Activated naive CD8-positive, alpha-beta T cell treated with anti-CD3 and anti-CD28 coated beads for 36 hours (primary cell): Measurements from ENCODE around the gene P2RX7. TPM values are rescaled to one million over a fixed set of nuclear protein-coding genes. Genes with fewer than 3 reads are reported as not detected.

ENCODE experiments used
- DNase-seq: peaks from one replicate; pipeline ENCODE4 v3.0.0; 2021
- H3K27ac Mint-ChIP-seq: one replicate; pipeline ENCODE4 v1.8.0; 2022; ENCODE audit warnings: mild to moderate bottlenecking, moderate library complexity, mixed read lengths
- H3K27me3 Mint-ChIP-seq: one replicate; pipeline ENCODE4 v1.8.0; 2022; ENCODE audit warnings: mild to moderate bottlenecking, mixed read lengths
- H3K36me3 Mint-ChIP-seq: one replicate; pipeline ENCODE4 v1.8.0; 2021; ENCODE audit warnings: mild to moderate bottlenecking, mixed read lengths
- H3K4me1 Mint-ChIP-seq: one replicate; pipeline ENCODE4 v1.8.0; 2021; ENCODE audit warnings: mixed read lengths
- H3K4me3 Mint-ChIP-seq: one replicate; pipeline ENCODE4 v1.8.0; 2022; ENCODE audit warnings: mild to moderate bottlenecking, moderate library complexity, mixed read lengths
- H3K9me3 Mint-ChIP-seq: one replicate; pipeline ENCODE4 v1.8.0; 2022; ENCODE audit warnings: mixed read lengths
- total RNA-seq, 2 experiments: library from RNA; stranded (reverse); gene quantifications; one replicate each; pipeline ENCODE4 v1.2.3, GENCODE V29; 2021

P2RX7 gene
- total RNA-seq, 2 experiments from 2014 or later, result 3.6 to 3.9 TPM

DNA sequence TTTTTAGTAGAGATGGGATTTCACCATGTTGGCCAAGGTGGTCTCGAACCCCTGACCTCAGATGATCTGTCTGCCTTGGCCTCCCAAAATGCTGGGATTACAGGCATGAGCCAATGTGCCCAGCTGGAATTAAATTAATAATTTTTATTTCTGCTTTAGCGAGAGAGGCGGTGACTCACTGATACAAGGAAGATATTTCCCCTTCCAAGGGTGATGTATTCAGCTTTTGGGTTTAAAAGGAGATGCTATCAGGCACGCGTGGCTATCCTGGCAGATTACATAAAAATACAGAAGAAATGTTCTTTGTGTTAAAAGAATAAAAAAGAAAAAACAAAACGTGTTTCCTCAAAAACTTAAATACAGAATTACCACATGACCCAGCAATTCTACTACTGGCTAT lies 12.4 kb upstream of the P2RX7 start:
- DNase-seq, result no peak
- Mint-ChIP-seq H3K27me3 (no peaks in the 10 kb centered on the region), H3K36me3 (no peaks in the 10 kb centered on the region), H3K4me1 (peaks cover 21% of the 10 kb centered on the region), H3K4me3 (no peak overlapping the region), H3K9me3 (no peaks in the 10 kb centered on the region), H3K27ac (no peak overlapping the region)

DNA sequence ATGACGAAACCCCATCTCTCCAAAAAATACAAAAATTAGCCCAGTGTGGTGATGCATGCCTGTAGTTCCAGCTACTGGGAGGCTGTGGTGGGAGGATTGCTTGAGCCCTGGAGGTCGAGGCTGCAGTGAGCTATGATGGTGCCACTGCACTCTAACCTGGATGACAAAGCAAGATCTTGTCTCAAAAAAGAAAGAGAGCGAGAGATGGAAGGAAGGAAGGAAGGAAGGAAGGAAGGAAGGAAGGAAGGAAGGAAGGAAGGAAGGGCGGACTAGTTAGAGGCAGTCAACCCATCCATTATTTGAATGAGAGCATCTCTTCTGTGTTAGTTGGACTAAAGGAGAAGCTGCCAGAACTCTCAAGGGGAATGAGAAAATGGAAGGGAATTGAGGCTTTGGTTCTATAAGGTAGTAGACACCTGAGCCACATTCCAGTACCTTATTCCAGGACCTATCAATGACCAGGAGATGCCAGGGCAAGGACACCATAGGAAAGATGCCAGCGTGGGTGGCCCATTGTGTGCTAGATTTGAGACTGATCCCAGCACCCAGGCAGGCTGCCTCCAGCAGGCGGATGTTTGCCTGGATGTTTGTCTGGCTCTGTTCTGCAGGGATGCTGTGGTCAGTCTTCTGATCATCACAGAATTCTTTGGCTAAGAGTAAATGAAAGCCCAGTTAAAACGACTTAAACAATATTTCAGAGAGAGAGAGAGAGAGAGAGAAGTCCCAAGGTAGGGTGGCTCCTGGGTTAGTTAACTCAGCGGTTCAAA lies 11.5 kb upstream of the P2RX7 start:
- Mint-ChIP-seq H3K4me3 (no peak overlapping the region), H3K9me3 (no peaks in the 10 kb centered on the region), H3K27me3 (no peaks in the 10 kb centered on the region), H3K4me1 (peaks cover 23% of the 10 kb centered on the region), H3K27ac (no peak overlapping the region), H3K36me3 (no peaks in the 10 kb centered on the region)
- no peak for DNase-seq

DNA sequence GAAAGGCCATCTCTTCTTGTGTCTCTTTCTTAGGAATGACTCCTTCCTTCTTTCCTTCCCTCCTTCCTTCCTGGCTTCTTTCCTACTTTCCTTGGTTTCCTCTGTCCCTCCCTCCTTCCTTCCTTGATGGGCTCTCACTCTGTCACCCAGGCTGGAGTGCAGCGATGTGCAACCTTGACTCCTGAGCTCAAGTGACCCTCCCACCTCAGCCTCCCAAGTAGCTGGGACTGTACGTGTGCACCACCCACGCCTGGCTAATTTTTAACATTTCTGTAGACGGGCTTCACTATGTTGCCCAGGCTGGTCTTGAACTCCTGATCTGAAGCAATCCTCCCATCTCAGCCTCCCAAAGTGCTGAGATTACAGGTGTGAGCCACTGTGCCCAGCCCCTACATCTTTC lies 10.9 kb upstream of the P2RX7 start:
- H3K4me3 Mint-ChIP-seq, result no peak overlapping the region
- DNase-seq, result no peak
- no peaks in the 10 kb centered on the region for H3K27me3 Mint-ChIP-seq
- H3K27ac Mint-ChIP-seq, result no peak overlapping the region
- H3K4me1 Mint-ChIP-seq, result peaks cover 25% of the 10 kb centered on the region
- H3K36me3 Mint-ChIP-seq, result no peaks in the 10 kb centered on the region
- H3K9me3 Mint-ChIP-seq, result no peaks in the 10 kb centered on the region

DNA sequence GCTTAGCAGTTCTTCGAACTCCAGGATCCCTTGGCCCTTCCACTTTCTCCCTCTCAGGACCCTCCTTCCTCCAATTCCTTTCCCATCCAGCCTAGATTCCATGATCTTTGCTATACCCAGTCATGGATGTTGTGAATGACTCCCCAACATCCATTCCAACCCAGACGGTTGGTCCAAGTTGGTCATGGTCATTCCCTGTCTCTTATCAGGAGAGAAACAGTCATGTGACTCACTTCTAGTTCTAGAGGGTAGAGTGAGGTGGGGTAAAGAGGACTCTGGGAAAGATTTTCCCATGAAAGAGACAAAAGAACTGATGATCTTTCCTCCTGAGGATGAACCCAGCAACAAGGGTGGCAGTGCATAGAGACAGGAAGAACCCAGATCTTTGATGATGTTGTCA lies 9.2 kb upstream of the P2RX7 start:
- Mint-ChIP-seq H3K9me3 (no peaks in the 10 kb centered on the region), H3K27me3 (no peaks in the 10 kb centered on the region), H3K4me3 (no peak overlapping the region), H3K27ac (no peak overlapping the region), H3K4me1 (peaks cover 29% of the 10 kb centered on the region), H3K36me3 (no peaks in the 10 kb centered on the region)
- no peak for DNase-seq

DNA sequence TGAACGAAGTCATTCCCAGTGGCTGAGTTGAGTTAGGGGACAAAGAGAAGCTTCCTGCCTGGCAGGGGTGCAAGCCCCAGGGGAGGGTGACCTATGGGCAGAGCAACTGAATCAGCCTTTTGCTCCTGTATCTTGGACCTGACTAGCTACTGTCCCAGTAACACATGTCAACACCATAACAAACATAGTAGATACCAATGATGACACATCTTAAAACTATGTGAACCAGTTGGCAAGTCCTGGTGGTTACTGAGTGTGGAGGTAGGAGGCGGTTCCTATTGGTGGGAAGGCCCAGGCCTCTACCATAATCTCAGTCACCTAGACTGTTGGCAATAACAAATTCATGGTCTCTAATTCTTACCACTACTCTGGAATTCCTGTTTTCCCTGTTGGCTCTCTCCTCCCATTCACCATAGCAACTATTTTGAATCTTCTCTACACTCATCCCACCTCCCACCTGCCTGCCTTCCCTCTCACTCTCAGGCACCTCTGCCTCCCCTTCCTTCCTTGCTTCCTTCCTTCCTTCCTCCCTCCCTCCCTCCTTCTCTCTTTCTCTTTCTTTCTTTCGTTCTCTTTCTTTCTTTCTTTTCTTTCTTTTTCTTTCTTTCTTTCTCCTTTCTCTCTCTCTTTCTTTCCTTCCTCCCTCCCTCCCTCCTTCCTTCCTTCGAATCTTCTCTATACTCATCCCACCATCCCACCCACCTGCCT lies 8.1 kb upstream of the P2RX7 start:
- Mint-ChIP-seq H3K4me3 (no peak overlapping the region), H3K27ac (peak overlapping the region; percentile 26), H3K9me3 (peaks cover 2% of the 10 kb centered on the region), H3K4me1 (peaks cover 36% of the 10 kb centered on the region), H3K36me3 (peaks cover 1% of the 10 kb centered on the region), H3K27me3 (no peaks in the 10 kb centered on the region)
- peak; percentile 22 for DNase-seq

DNA sequence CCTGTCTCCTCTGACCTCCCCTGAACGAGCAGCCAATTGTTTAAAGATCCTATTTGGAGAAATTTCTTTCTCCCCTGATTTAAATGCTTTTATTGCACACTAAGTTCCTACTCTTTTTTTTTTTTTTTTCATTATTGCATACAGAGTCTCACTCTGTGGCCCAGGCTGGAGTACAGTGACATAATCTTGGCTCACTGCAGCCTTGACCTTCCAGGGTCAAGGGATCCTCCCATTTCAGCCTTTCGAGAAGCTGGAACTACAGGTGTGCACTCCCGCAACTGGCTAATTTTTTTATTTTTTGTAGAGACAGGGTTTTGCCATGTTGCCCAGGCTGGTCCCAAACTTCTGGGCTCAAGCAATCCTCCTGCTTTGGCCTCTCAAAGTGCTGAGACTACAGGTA lies 5.2 kb upstream of the P2RX7 start:
- no peak overlapping the region for H3K27ac Mint-ChIP-seq
- DNase-seq, result no peak

DNA sequence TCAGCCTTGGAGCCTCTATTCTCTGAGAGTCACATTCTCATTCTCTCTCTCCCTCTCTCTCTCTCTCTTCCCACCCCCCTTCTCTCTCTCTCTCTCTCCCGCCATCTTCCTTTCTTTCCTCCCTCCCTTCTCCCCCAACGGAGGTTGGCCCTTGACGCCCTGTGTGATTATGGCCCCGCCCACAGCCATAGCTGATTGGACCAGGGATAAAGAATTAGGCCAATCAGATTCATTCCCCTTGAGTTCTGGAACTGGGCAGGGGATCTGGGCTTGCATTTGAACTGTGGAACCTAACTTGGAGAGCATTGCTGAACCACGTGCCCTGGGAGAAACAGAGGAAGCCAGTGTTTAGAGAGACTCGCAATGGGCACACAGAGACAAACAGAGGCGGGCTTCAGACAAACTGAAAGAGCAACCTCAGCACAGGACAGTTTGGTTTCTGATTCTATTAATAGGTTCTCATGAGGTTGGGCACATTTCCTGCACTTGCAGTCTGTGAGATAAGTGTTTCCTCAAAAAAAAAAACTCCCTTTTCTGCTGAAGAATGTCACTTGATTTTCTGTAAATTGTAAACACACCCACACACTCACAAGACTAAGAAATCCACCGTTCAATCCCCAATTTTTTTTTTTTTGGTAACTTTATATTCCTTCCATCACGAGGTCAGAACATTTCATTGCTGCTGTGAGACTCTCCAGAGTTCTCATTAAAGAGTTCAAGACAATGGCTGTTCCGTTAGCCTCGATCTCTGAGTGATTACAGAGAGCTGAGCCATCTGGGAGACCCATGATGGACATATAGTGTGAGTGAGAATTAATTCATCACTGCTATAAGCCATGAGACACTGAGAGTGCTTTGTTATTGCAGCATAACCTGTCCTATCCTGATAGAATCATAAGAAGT lies 3.5 kb upstream of the P2RX7 start:
- no peaks in the 10 kb centered on the region for H3K27me3 Mint-ChIP-seq
- H3K4me1 Mint-ChIP-seq, result peaks cover 64% of the 10 kb centered on the region
- H3K9me3 Mint-ChIP-seq, result peaks cover 7% of the 10 kb centered on the region
- peak overlapping the region; percentile 99 for H3K27ac Mint-ChIP-seq
- peak; percentile 85 for DNase-seq
- peak overlapping the region; percentile 72 for H3K4me3 Mint-ChIP-seq
- H3K36me3 Mint-ChIP-seq, result peaks cover 3% of the 10 kb centered on the region

More for the DNA sequence above, 5.2 kb upstream of the P2RX7 start:
- Mint-ChIP-seq H3K9me3 (peaks cover 7% of the 10 kb centered on the region), H3K36me3 (peaks cover 3% of the 10 kb centered on the region), H3K4me1 (peaks cover 60% of the 10 kb centered on the region), H3K4me3 (no peak overlapping the region), H3K27me3 (no peaks in the 10 kb centered on the region)

DNA sequence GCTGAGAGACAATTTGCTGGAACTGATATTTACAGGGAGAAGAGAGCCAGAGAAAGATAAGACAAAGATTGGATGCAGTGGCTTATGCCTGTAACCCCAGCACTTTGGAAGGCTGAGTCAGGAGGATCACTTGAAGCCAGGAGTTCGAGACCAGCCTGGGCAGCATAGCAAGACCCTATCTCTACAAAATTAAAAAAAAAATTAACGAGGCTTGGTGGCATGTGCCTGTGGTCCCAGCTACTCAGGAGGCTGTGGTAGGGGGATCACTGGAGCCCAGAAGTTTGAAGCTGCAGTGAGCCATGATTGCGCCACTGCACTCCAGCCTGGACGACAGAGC lies 2.9 kb upstream of the P2RX7 start:
- no peak for DNase-seq
- Mint-ChIP-seq H3K9me3 (peaks cover 7% of the 10 kb centered on the region), H3K27ac (peak overlapping the region; percentile 99), H3K4me3 (peak overlapping the region; percentile 72), H3K36me3 (peaks cover 3% of the 10 kb centered on the region), H3K4me1 (peaks cover 63% of the 10 kb centered on the region), H3K27me3 (no peaks in the 10 kb centered on the region)

DNA sequence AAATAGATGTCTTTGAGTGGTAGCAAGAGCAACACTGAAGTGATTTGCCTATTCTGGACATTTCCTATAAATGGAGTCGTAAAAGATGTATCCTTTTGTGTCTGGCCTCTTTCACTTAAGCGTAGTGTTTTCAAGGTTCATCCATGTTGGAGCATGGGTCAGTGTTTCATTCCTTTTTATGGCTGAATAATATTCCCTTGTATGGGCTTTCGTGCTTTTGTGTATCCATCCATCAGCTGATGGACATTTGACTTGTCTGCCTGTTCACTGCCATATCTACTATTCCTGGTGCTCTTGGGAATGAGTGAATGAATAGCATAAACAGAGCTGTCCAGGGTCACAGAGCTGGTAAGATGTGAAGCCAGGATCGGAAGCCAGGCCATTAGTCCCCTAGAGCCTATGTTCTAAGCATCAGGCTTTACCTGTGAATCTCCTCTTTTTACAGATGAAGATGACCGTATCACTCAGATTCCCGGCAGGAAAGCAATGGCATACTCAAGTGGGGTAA lies 1.8 kb upstream of the P2RX7 start:
- Mint-ChIP-seq H3K27ac (peak overlapping the region; percentile 4), H3K4me1 (peaks cover 59% of the 10 kb centered on the region), H3K4me3 (no peak overlapping the region), H3K27me3 (no peaks in the 10 kb centered on the region), H3K9me3 (peaks cover 7% of the 10 kb centered on the region), H3K36me3 (peaks cover 3% of the 10 kb centered on the region)
- no peak for DNase-seq

DNA sequence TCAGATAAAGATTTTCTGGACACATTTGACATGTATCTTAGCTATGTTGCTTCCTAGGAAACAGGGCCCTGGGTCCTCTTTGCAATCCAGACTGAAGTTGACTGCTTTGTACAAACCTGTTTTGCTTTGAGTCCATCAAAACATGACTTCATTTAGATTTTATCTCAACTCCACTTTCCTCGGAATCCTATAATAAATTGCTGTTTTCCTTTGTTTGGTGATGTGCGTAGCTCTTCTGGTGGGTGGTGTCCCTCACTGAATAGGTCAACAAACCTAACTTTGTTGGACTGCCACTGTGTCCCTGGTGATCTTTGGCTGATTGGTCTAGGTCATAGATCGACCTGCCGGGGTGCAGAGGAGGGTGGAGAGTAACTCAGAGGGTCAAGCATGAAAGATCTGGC lies 735 bp upstream of the P2RX7 start:
- no peak for DNase-seq
- H3K4me1 Mint-ChIP-seq, result peaks cover 55% of the 10 kb centered on the region
- peaks cover 3% of the 10 kb centered on the region for H3K36me3 Mint-ChIP-seq
- H3K27ac Mint-ChIP-seq, result peak overlapping the region; percentile 90
- no peaks in the 10 kb centered on the region for H3K27me3 Mint-ChIP-seq
- H3K4me3 Mint-ChIP-seq, result peak overlapping the region; percentile 77
- H3K9me3 Mint-ChIP-seq, result peaks cover 7% of the 10 kb centered on the region

DNA sequence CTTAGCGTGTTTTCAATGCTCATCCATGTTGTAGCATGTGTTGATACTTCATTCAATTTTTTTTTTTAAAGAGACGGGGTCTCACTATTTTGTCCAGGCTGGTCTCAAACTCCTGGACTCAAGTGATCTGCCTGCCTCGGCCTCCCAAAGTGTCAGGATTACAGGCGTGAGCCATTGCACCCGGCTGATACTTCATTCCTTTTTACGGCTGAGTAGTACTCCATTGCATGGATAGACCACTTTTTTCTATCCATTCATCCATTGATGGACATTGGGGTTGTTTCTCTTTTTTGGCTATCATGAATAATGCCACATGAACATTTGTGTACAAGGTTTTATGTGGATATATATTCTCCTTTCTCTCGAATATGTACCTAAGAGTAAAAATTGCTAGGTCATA lies 1.2 kb downstream of the P2RX7 start:
- no peak for DNase-seq
- Mint-ChIP-seq H3K9me3 (peaks cover 7% of the 10 kb centered on the region), H3K4me1 (peaks cover 57% of the 10 kb centered on the region), H3K27ac (peak overlapping the region; percentile 90), H3K36me3 (peaks cover 3% of the 10 kb centered on the region), H3K27me3 (no peaks in the 10 kb centered on the region), H3K4me3 (peak overlapping the region; percentile 77)

DNA sequence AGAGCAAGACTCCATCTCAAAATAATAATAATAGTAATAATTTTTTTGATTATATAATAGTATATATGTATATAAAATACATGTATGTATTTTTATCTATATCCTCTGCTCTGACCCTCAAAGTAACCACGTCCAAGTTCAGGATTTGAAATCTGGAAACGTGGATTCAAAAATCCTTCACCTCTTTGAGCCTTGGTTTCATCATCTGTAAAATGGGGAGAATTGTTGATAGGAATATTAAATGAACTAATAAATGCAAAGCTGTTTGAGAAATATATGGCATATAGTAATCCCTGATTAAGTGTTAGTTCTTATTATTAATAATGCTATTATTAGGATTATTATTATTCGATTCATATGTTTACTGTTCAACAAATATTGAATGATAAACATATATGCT lies 2.6 kb downstream of the P2RX7 start:
- no peaks in the 10 kb centered on the region for H3K27me3 Mint-ChIP-seq
- no peaks in the 10 kb centered on the region for H3K9me3 Mint-ChIP-seq
- peaks cover 46% of the 10 kb centered on the region for H3K4me1 Mint-ChIP-seq
- no peaks in the 10 kb centered on the region for H3K36me3 Mint-ChIP-seq
- H3K4me3 Mint-ChIP-seq, result no peak overlapping the region
- no peak overlapping the region for H3K27ac Mint-ChIP-seq
- no peak for DNase-seq

DNA sequence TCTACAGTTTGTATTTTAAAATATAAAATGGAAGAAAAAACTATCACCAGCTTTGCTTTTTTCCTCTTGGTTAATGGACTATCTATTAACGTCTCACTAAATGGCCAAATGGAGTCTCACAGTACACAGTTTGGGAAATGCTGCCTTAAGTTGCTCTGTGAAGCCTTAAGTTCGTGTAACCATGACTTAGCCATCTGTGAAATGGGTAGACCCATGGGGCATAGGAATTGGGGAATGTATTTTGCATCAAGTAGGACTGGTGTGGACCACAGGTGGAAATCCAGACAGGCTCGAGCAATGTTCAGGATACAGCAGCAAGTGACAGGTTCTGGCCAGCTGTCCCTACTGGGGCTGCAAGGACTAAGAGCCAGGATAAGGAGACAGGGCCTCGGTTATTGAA lies 4.8 kb downstream of the P2RX7 start:
- Mint-ChIP-seq H3K27me3 (no peaks in the 10 kb centered on the region), H3K4me3 (no peak overlapping the region), H3K9me3 (no peaks in the 10 kb centered on the region), H3K4me1 (peaks cover 27% of the 10 kb centered on the region), H3K27ac (no peak overlapping the region), H3K36me3 (peaks cover 3% of the 10 kb centered on the region)
- no peak for DNase-seq

DNA sequence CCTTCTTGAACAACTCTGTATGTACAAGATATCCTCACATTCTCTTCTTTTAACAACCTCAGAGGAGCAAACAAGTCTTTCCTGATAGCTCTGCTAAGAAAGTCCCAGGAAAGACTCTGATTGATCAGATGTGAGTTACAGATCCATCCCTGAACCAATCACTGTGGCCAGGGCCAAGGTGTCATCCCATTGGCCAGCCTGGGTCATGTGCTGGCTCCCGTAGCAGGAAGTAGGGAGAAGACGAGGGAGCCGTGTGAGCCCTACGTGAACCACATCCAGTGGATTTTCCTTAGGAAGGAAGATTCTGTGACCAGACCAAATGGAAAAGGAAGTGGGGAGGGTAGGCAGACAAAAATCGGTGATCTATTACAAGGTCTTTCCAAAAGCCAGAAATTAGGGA lies 5.6 kb downstream of the P2RX7 start:
- Mint-ChIP-seq H3K9me3 (no peaks in the 10 kb centered on the region), H3K27ac (no peak overlapping the region), H3K4me1 (peaks cover 21% of the 10 kb centered on the region), H3K27me3 (no peaks in the 10 kb centered on the region), H3K4me3 (no peak overlapping the region), H3K36me3 (peaks cover 3% of the 10 kb centered on the region)
- DNase-seq, result no peak

DNA sequence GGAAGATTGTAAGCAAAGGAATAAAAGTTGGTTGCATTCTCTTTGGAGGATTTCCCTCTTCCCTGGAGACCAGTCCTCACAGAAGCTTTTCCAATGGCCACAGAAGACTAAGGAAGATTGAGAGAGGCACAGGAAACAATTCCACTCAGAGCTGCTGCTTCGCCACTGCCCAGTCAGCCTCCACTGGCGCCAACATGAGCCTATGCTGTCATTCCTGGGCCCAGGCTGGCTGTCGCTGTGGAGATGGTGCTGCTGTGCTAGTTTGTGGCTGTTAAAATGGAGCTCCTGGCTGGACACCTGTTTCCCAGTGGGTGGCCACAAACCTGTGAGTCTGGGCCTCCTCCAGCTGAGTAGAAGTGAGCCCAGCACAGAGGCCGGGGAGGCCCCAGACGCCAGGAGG lies 6.6 kb downstream of the P2RX7 start:
- H3K4me1 Mint-ChIP-seq, result peaks cover 23% of the 10 kb centered on the region
- H3K9me3 Mint-ChIP-seq, result no peaks in the 10 kb centered on the region
- H3K27me3 Mint-ChIP-seq, result no peaks in the 10 kb centered on the region
- peaks cover 3% of the 10 kb centered on the region for H3K36me3 Mint-ChIP-seq
- no peak for DNase-seq
- H3K27ac Mint-ChIP-seq, result no peak overlapping the region
- H3K4me3 Mint-ChIP-seq, result no peak overlapping the region
